ENCODE data around the gene CCDC6. TPM values are rescaled to one million over a fixed set of nuclear protein-coding genes. Genes with fewer than 3 reads are reported as not detected.
A peak's percentile ranks its signal among the peaks of the same experiment; 100 is the strongest.

Gene CCDC6
- total RNA-seq, 1 experiment from 2014 or later = 91.9 TPM

GRCh38 chr10:59865101-59865500, 41.3 kb downstream of the CCDC6 start:
- Histone ChIP-seq H3K4me3 (no peak overlapping the region), H3K9me2 (ENCODE audit: insufficient read depth) (no peaks in the 10 kb centered on the region), H3K4me2 (peak overlapping the region; percentile 60), H2AFZ (no peak overlapping the region), H3K36me3 (ENCODE audit: low read depth) (peaks cover 7% of the 10 kb centered on the region), H3K9me3 (ENCODE audit: insufficient read depth, low read depth) (no peaks in the 10 kb centered on the region), H3K27ac (peak overlapping the region; percentile 46), H4K20me1 (ENCODE audit: insufficient read depth) (peaks cover 23% of the 10 kb centered on the region), H3K4me1 (replicated peaks; ENCODE audit: insufficient read depth) (peaks cover 24% of the 10 kb centered on the region), H3K27me3 (ENCODE audit: insufficient read depth, low read depth) (no peaks in the 10 kb centered on the region), H3F3A (ENCODE audit: insufficient read depth, low read depth) (peaks cover 29% of the 10 kb centered on the region; the same call in 1 of the 2 replicates), H3K79me2 (ENCODE audit: low read depth) (peaks cover 96% of the 10 kb centered on the region)
- TF ChIP-seq EZH2 (IDR thresholded peaks at IDR 0.05; ENCODE audit: low read depth) (no peak), CTCF (conservative IDR thresholded peaks at IDR 0.05) (peak; percentile 57; the same call in 1 of the 2 replicates)
- BruUV-seq (replicated peaks) = no TSS peak
- CTCF ChIA-PET = interaction anchor here (0.5 to 1.2 kb wide), 13 partner anchors 12 to 284 kb away, joined by 3 to 16 read pairs (median 3); partner anchors contain the start of gene CCDC6
- intact Hi-C loops (cut with micrococcal nuclease; ENCODE audit: unreplicated experiment) = loop anchor here (1.0 to 2.0 kb wide), 5 partner anchors 41 to 344 kb away; partner anchors contain the start of gene CCDC6
- POLR2A ChIA-PET (ENCODE audit: unreplicated experiment) = interaction anchor here (1.8 kb wide), 1 partner anchor 44 kb away, joined by 6 read pairs; no protein-coding TSS in a partner anchor
- DNase-seq = peak; percentile 79 to 94

- no peak for DNase-seq
- BruUV-seq (replicated peaks) = TSS peak; percentile 26
- H3K4me1 ChIP-seq (replicated peaks; ENCODE audit: insufficient read depth) = peaks cover 24% of the 10 kb centered on the region
- H3K4me3 ChIP-seq = no peak overlapping the region
- H3K4me2 ChIP-seq = peak overlapping the region; percentile 60; the same call in 1 of the 2 replicates
- H3K9me3 ChIP-seq (ENCODE audit: insufficient read depth, low read depth) = no peaks in the 10 kb centered on the region
- H3F3A ChIP-seq (ENCODE audit: insufficient read depth, low read depth) = peaks cover 29% of the 10 kb centered on the region; the same call in 1 of the 2 replicates
- intact Hi-C loops (cut with micrococcal nuclease; ENCODE audit: unreplicated experiment) = loop anchor here (2.0 kb wide), 1 partner anchor 344 kb away; no protein-coding TSS in a partner anchor
- H3K27ac ChIP-seq = peak overlapping the region; percentile 46
- peaks cover 23% of the 10 kb centered on the region for H4K20me1 ChIP-seq (ENCODE audit: insufficient read depth)
- H3K36me3 ChIP-seq (ENCODE audit: low read depth) = peaks cover 7% of the 10 kb centered on the region
- TF ChIP-seq CTCF (conservative IDR thresholded peaks at IDR 0.05) (no peak), EZH2 (IDR thresholded peaks at IDR 0.05; ENCODE audit: low read depth) (no peak)
- ChIA-PET CTCF (interaction anchor here (0.5 to 1.2 kb wide), 16 partner anchors 12 to 285 kb away, joined by 3 to 16 read pairs (median 3); partner anchors contain the start of gene CCDC6), POLR2A (ENCODE audit: unreplicated experiment) (interaction anchor here (0.7 to 1.8 kb wide), 2 partner anchors 44 to 140 kb away, joined by 3 to 6 read pairs; no protein-coding TSS in a partner anchor)
- H3K79me2 ChIP-seq (ENCODE audit: low read depth) = peaks cover 96% of the 10 kb centered on the region
- no peaks in the 10 kb centered on the region for H3K9me2 ChIP-seq (ENCODE audit: insufficient read depth)
- H2AFZ ChIP-seq = no peak overlapping the region
- H3K27me3 ChIP-seq (ENCODE audit: insufficient read depth, low read depth) = no peaks in the 10 kb centered on the region
Observed at GRCh38 chr10:59864141-59864962, 42.0 kb downstream of the CCDC6 start.

- H3K4me3 ChIP-seq = no peak overlapping the region
- H3K79me2 ChIP-seq (ENCODE audit: low read depth) = peaks cover 94% of the 10 kb centered on the region
- peaks cover 11% of the 10 kb centered on the region for H3K9me3 ChIP-seq (ENCODE audit: insufficient read depth, low read depth)
- H4K20me1 ChIP-seq (ENCODE audit: insufficient read depth) = peaks cover 6% of the 10 kb centered on the region
- ChIA-PET CTCF (no interaction called here), POLR2A (ENCODE audit: unreplicated experiment) (no interaction called here)
- TF ChIP-seq CTCF (conservative IDR thresholded peaks at IDR 0.05) (no peak), EZH2 (IDR thresholded peaks at IDR 0.05; ENCODE audit: low read depth) (no peak)
- intact Hi-C loops (cut with micrococcal nuclease; ENCODE audit: unreplicated experiment) = no loop called here
- no TSS peak for BruUV-seq (replicated peaks)
- no peak for DNase-seq
- peaks cover 5% of the 10 kb centered on the region; the same call in 1 of the 2 replicates for H3K4me1 ChIP-seq (replicated peaks; ENCODE audit: insufficient read depth)
- H2AFZ ChIP-seq = no peak overlapping the region
- H3K27me3 ChIP-seq (ENCODE audit: insufficient read depth, low read depth) = no peaks in the 10 kb centered on the region
- H3K9me2 ChIP-seq (ENCODE audit: insufficient read depth) = no peaks in the 10 kb centered on the region
- H3K27ac ChIP-seq = no peak overlapping the region
- peaks cover 7% of the 10 kb centered on the region for H3K36me3 ChIP-seq (ENCODE audit: low read depth)
- H3K4me2 ChIP-seq = no peak overlapping the region
- H3F3A ChIP-seq (ENCODE audit: insufficient read depth, low read depth) = peaks cover 7% of the 10 kb centered on the region; the same call in 1 of the 2 replicates
Observed at GRCh38 chr10:59859570-59859969, 46.8 kb downstream of the CCDC6 start.
